Stimulated activated CD8-positive, alpha-beta memory T cell treated with anti-CD3 and anti-CD28 coated beads, Interleukin-12 subunit alpha, Interleukin-12 subunit beta, amount 100 ng/mL, for 4 hours (primary cell): ENCODE data around the gene PDF.
"Not testable (repeated sequence)": the region's sequence is repeated elsewhere in the genome, so short reads cannot be mapped to it uniquely, and the experiment has no call there.

ENCODE experiments used
- DNase-seq: peaks from one replicate; pipeline ENCODE4 v3.0.0-alpha.2; 2020; ENCODE audit warnings: low read depth

PDF gene

GRCh38 chr16:69316595-69317034 is 13.8 kb downstream of the PDF start:
- DNase-seq, result no peak

GRCh38 chr16:69315486-69316311 is 14.7 kb downstream of the PDF start:
- no peak for DNase-seq

GRCh38 chr16:69314534-69314933 is 15.9 kb downstream of the PDF start:
- no peak for DNase-seq

GRCh38 chr16:69313469-69313868 is 16.9 kb downstream of the PDF start:
- no peak for DNase-seq

GRCh38 chr16:69311533-69312387 is 18.6 kb downstream of the PDF start:
- DNase-seq, result no peak

- peak; percentile 94 for DNase-seq
Observed at GRCh38 chr16:69310653-69311532, 19.5 kb downstream of the PDF start, which contains the start of gene VPS4A. Gene VPS4A, plus strand, starts transcription at chr16:69311350. Its CDS starts 162 bp downstream, at chr16:69311512.

- no peak for DNase-seq
Observed at GRCh38 chr16:69309316-69309715, 21.1 kb downstream of the PDF start.

- no peak for DNase-seq
Observed at GRCh38 chr16:69307856-69308255, 22.5 kb downstream of the PDF start.

- no peak for DNase-seq
Observed at GRCh38 chr16:69307091-69307490, 23.3 kb downstream of the PDF start.

- no peak for DNase-seq
Observed at GRCh38 chr16:69306031-69306430, 24.4 kb downstream of the PDF start.

GRCh38 chr16:69302301-69302700 is 28.1 kb downstream of the PDF start:
- DNase-seq, result no peak

GRCh38 chr16:69301861-69302260 is 28.5 kb downstream of the PDF start:
- no peak for DNase-seq

- DNase-seq, result no peak
Observed at GRCh38 chr16:69301187-69301586, 29.2 kb downstream of the PDF start.

- DNase-seq, result no peak
Observed at GRCh38 chr16:69298261-69298660, 32.1 kb downstream of the PDF start.

- not testable (repeated sequence) for DNase-seq
Observed at GRCh38 chr16:69296771-69297170, 33.6 kb downstream of the PDF start.

- DNase-seq, result no peak
Observed at GRCh38 chr16:69294051-69294450, 36.3 kb downstream of the PDF start.

- DNase-seq, result no peak
Observed at GRCh38 chr16:69293401-69293800, 37.0 kb downstream of the PDF start.

GRCh38 chr16:69291657-69292056 is 38.7 kb downstream of the PDF start:
- not testable (repeated sequence) for DNase-seq

GRCh38 chr16:69286941-69287713 is 43.3 kb downstream of the PDF start:
- no peak for DNase-seq

GRCh38 chr16:69285240-69285639 is 45.1 kb downstream of the PDF start:
- DNase-seq, result no peak

- no peak for DNase-seq
Observed at GRCh38 chr16:69283851-69284250, 46.5 kb downstream of the PDF start.
